HUES6 (cell line): ENCODE data around the gene ATXN7L2.

Experiments
- H3K27ac ChIP-seq: 2 replicates; pipeline ENCODE4 v1.7.0; 2013; ENCODE audit warnings: low read depth, mild to moderate bottlenecking, low read length, inconsistent platforms
- H3K27me3 ChIP-seq: 2 replicates; pipeline ENCODE4 v1.6.1; 2013; ENCODE audit warnings: low read length; ENCODE audit not compliant: control insufficient read depth, insufficient read depth
- H3K36me3 ChIP-seq: 2 replicates; pipeline ENCODE4 v1.6.1; 2013; ENCODE audit warnings: low read length; ENCODE audit not compliant: control insufficient read depth, insufficient read depth
- H3K4me1 ChIP-seq: 2 replicates; pipeline ENCODE4 v1.6.1; 2013; ENCODE audit warnings: low read length; ENCODE audit not compliant: control insufficient read depth, insufficient read depth
- H3K4me3 ChIP-seq: 2 replicates; pipeline ENCODE4 v1.5.1; 2013; ENCODE audit warnings: low read depth, low read length
- H3K9ac ChIP-seq: one replicate; pipeline ENCODE4 v1.6.1; 2013; ENCODE audit warnings: mild to moderate bottlenecking, low read length
- H3K9me3 ChIP-seq: 2 replicates; pipeline ENCODE4 v1.6.1; 2013; ENCODE audit warnings: low read depth, low read length; ENCODE audit not compliant: control insufficient read depth, insufficient read depth

ATXN7L2 gene

GRCh38 chr1:109513110-109513710, 29.5 kb downstream of the ATXN7L2 start:
- H3K36me3 ChIP-seq = no peaks in the 10 kb centered on the region

GRCh38 chr1:109514846-109515245, 31.1 kb downstream of the ATXN7L2 start:
- no peak overlapping the region for H3K4me3 ChIP-seq
- H3K27me3 ChIP-seq = peaks cover 30% of the 10 kb centered on the region
- H3K36me3 ChIP-seq = no peaks in the 10 kb centered on the region

More at GRCh38 chr1:109513110-109513710, 29.5 kb downstream of the ATXN7L2 start:
- H3K9ac ChIP-seq = no peak overlapping the region
- H3K9me3 ChIP-seq = no peaks in the 10 kb centered on the region
- peaks cover 6% of the 10 kb centered on the region; the same call in 1 of the 2 replicates for H3K4me1 ChIP-seq
- H3K4me3 ChIP-seq = no peak overlapping the region
- peaks cover 46% of the 10 kb centered on the region for H3K27me3 ChIP-seq
- no peak overlapping the region for H3K27ac ChIP-seq

GRCh38 chr1:109516872-109517271, 33.2 kb downstream of the ATXN7L2 start:
- Histone ChIP-seq H3K36me3 (no peaks in the 10 kb centered on the region), H3K9me3 (no peaks in the 10 kb centered on the region), H3K27me3 (peaks cover 20% of the 10 kb centered on the region), H3K27ac (no peak overlapping the region), H3K9ac (no peak overlapping the region), H3K4me3 (no peak overlapping the region), H3K4me1 (no peaks in the 10 kb centered on the region; the same call in 1 of the 2 replicates)

More at GRCh38 chr1:109514846-109515245, 31.1 kb downstream of the ATXN7L2 start:
- H3K9me3 ChIP-seq = no peaks in the 10 kb centered on the region
- peaks cover 6% of the 10 kb centered on the region; the same call in 1 of the 2 replicates for H3K4me1 ChIP-seq
- H3K9ac ChIP-seq = no peak overlapping the region
- H3K27ac ChIP-seq = no peak overlapping the region

- Histone ChIP-seq H3K9me3 (no peaks in the 10 kb centered on the region), H3K4me3 (no peak overlapping the region), H3K27ac (no peak overlapping the region), H3K4me1 (no peaks in the 10 kb centered on the region; the same call in 1 of the 2 replicates), H3K27me3 (peaks cover 20% of the 10 kb centered on the region), H3K36me3 (no peaks in the 10 kb centered on the region), H3K9ac (no peak overlapping the region)
Measured at GRCh38 chr1:109517337-109517736, 33.6 kb downstream of the ATXN7L2 start.

- Histone ChIP-seq H3K9me3 (no peaks in the 10 kb centered on the region), H3K27ac (no peak overlapping the region), H3K27me3 (peaks cover 13% of the 10 kb centered on the region), H3K4me3 (no peak overlapping the region), H3K9ac (no peak overlapping the region), H3K36me3 (no peaks in the 10 kb centered on the region), H3K4me1 (no peaks in the 10 kb centered on the region; the same call in 1 of the 2 replicates)
Measured at GRCh38 chr1:109521002-109521951, 37.6 kb downstream of the ATXN7L2 start.

GRCh38 chr1:109522026-109522425, 38.3 kb downstream of the ATXN7L2 start:
- Histone ChIP-seq H3K9me3 (no peaks in the 10 kb centered on the region), H3K27ac (no peak overlapping the region), H3K27me3 (peaks cover 13% of the 10 kb centered on the region), H3K9ac (no peak overlapping the region), H3K4me1 (no peaks in the 10 kb centered on the region; the same call in 1 of the 2 replicates), H3K36me3 (no peaks in the 10 kb centered on the region), H3K4me3 (no peak overlapping the region)

- no peaks in the 10 kb centered on the region for H3K9me3 ChIP-seq
- peaks cover 13% of the 10 kb centered on the region for H3K27me3 ChIP-seq
- H3K4me1 ChIP-seq = no peaks in the 10 kb centered on the region; the same call in 1 of the 2 replicates
- H3K27ac ChIP-seq = no peak overlapping the region
- H3K36me3 ChIP-seq = no peaks in the 10 kb centered on the region
- no peak overlapping the region for H3K4me3 ChIP-seq
- no peak overlapping the region for H3K9ac ChIP-seq
Measured at GRCh38 chr1:109523706-109524105, 40.0 kb downstream of the ATXN7L2 start.

GRCh38 chr1:109527098-109527811, 43.5 kb downstream of the ATXN7L2 start:
- H3K27me3 ChIP-seq = no peaks in the 10 kb centered on the region
- no peak overlapping the region for H3K9ac ChIP-seq
- H3K9me3 ChIP-seq = no peaks in the 10 kb centered on the region
- no peak overlapping the region for H3K27ac ChIP-seq
- no peaks in the 10 kb centered on the region for H3K36me3 ChIP-seq
- H3K4me1 ChIP-seq = no peaks in the 10 kb centered on the region
- H3K4me3 ChIP-seq = no peak overlapping the region

GRCh38 chr1:109527846-109528695, 44.4 kb downstream of the ATXN7L2 start:
- Histone ChIP-seq H3K4me1 (no peaks in the 10 kb centered on the region), H3K9me3 (no peaks in the 10 kb centered on the region), H3K36me3 (no peaks in the 10 kb centered on the region), H3K27ac (no peak overlapping the region), H3K27me3 (no peaks in the 10 kb centered on the region), H3K9ac (no peak overlapping the region), H3K4me3 (no peak overlapping the region)

GRCh38 chr1:109528712-109529111, 45.0 kb downstream of the ATXN7L2 start:
- H3K27me3 ChIP-seq = no peaks in the 10 kb centered on the region
- no peaks in the 10 kb centered on the region for H3K36me3 ChIP-seq
- H3K4me3 ChIP-seq = no peak overlapping the region
- H3K9ac ChIP-seq = no peak overlapping the region
- no peaks in the 10 kb centered on the region for H3K4me1 ChIP-seq
- H3K27ac ChIP-seq = no peak overlapping the region
- H3K9me3 ChIP-seq = no peaks in the 10 kb centered on the region
